GM19395 (cell line): ENCODE data around the gene KDM2A.
A peak's percentile ranks its signal among the peaks of the same experiment; 100 is the strongest.

ENCODE experiments used
- ATAC-seq: cut with Tn5 transposase; IDR thresholded peaks from one replicate; pipeline ENCODE4 v1.9.1; 2021; ENCODE audit warnings: mild to moderate bottlenecking, moderate library complexity; ENCODE audit not compliant: unreplicated experiment

Gene KDM2A

DNA sequence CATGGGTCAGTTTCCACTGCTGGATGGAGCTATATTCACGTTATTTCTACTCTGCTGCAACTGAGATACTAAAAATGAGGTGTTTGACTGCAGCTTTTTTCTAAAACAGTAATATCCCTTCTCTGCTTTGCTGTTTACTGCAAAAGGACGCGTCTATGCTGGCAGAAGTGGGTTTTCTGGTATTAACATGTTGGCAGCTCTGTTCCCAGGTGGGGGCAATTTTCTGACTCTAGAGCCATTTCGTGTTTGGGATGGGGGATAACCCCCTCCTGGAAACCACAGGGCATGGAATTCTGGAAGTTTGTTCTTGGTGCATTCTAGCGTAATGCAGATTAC lies 152.1 kb downstream of the KDM2A start:
- ATAC-seq = no peak

DNA sequence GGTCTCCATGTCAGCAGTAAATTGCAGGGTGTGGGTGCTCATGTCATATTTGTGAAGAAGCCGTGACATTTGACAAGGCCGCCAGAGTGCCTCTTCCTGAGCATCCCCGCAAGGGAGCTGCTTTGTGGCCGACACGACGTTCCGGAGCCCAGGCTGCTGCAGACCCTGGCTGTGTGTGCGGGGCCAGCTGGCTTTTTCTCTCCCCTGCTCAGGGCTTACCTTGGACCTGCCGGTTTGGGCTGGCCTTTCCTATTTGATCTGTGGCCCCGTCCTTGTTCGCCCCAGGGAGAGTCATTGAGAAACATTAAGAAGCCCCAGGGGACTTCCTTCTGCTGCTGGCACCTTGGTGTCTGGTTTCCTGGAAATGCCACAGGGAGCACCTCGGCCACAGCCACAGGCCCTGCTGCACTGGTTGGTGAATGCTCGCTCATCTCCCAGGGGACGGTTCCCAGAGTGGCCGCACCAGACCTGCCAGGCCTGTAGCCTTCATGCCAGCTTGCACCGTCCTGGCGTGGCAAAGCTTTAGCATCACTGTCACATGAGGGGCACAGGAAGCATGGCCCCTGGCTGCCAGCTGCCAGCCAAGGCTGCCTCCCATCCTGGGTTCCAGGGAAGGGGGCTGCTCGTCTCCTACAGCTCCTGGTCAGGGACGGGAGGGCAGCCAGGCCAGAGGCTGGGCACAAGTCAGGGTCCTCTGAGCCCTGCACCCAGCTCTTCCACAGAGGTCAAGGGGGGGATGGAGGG lies 152.7 kb downstream of the KDM2A start:
- no peak for ATAC-seq

- ATAC-seq = no peak
Observed at GRCh38 chr11:67272327-67273259, 153.5 kb downstream of the KDM2A start.

GRCh38 chr11:67273260-67273990 lies 154.4 kb downstream of the KDM2A start:
- ATAC-seq = no peak

DNA sequence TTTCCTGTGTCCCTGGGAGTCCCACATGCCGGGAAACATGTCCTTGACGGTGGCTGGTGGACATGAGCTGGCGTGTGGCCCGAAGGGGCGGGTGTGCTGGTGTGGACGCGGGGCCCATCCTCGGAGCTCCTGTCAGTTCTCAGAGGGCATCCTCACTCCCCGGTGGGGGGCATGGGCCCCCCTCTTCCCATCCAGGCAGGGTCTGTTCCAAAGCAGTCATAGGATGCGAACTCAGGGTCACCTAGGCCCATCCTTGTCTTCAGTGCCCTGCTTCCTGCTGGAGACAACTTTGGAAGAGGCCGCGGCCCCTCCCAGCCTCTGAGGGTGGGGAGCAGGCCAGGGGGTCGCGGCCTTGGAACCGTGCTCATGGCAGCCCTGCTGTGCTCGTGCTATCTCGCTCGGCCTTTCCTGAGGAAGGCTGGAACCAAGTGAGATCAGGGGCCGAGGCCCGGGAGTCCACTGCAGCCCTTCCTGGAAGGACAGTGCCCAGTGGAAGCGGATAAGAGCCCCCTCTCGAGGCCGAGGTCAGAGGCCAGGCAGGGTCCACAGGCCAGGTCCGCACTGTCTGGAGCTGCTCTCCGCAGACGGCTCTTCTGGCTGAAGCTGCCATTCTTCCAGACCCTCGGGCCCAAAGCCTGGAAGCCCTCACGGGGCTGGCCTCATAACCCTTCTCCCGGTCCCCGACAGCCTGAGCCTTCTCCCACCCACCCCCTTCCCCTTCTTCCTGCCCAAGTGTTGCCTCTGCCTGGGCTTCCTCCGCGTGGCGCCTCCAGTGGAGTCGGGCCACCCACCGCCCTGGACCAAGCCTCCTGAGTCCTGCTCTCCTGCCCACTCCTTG lies 155.9 kb downstream of the KDM2A start:
- no peak for ATAC-seq

DNA sequence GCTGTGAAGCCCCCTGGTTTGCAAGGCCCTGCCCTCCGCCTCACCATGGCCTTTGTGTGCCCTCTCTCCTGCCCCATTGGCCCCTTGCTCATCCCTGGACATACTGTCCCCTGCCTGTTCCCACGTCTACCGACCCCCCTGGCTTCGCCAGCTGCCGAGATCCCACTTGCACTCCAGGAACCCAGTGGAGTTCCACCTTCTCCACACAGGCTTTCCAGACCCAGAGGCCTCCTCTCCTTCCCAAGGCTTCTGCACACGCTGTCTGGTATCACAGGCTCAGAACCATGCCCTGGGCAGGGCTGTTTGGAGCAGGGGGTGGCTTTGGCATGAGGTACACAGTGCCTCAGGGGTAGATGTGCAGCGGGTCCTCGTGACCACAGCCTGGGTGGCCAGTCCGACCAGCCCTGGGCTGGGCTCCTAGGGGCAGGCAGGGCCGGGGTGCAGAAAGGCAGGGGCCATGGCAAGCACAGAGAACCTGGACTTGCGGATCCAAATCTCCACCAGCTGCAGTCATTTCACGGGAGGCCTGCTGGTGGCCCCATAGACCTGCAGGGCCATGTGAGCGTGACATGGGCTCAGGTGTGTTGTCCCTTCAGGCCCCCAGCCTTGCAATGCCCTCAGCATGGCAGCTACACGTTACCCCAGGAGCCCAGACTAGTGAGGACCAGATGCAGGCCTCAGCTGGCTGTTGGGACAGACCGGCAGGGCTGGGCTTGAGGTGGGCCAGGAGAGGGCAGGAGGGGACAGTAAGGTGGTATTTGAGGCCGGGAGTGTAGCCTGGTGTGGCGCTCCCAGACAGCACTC lies 156.7 kb downstream of the KDM2A start:
- ATAC-seq = no peak

DNA sequence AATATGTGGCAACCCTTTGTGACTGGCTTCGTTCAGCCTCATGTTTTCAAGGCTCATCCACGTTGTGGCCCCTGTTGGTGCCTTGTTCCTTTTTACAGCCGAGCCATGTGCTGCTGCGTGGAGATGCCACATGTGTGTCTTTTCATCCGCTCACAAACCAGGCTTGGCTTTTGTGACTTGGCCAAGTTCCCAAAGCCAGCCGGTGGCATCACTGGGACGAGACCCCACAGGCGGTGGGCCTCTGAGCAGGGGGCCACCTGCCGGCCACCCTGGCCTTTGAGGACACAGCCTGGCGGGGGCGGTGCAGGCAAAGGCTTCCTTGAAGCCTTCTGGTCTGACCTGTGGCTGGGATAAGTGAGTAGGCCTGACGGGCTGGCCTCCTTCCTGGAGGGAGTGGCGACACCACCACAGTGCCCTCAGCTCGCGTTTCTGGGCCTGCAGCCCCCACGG lies 157.7 kb downstream of the KDM2A start:
- peak; percentile 39 for ATAC-seq

- ATAC-seq = peak; percentile 82
Observed at GRCh38 chr11:67277231-67277961, 158.3 kb downstream of the KDM2A start.

DNA sequence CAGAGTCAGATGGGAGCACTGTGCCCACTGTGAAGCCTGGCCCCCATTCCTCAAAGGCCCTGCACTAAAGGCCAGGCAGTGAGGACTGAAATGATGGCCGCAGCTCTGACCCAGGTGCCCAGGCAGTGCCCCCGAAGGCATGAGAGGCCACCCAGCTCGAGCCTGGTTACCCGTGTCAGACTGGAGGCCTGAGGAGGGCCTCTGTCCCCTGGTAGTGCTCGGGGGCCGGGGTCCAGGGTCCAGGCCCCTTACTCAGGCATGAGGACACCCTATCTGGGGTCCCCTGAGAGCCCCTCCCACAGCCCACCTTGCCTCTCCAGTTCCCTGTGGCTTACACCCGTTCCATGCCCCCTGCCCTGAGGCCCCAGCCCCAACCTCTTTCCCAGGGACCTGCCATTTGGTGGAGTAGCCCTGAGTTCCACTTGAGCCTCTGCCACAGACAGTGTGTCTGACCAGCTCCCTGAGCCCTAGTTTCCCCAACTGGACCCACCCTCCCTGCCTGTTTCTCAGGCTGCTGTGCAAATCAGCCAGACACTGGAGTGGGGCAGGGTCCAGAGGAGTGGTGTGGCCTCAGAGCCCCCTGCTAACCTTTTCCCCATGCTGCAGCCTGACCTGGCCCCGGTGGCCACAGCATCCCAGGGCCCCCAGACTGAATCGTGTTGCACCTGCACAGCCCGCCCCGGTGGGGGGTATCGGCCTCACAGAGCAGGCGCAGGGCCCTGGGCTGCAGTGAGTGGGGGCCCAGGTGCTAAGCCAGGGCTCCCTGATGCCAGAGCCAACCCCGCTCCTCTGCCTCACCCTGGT lies 159.3 kb downstream of the KDM2A start:
- ATAC-seq = no peak

DNA sequence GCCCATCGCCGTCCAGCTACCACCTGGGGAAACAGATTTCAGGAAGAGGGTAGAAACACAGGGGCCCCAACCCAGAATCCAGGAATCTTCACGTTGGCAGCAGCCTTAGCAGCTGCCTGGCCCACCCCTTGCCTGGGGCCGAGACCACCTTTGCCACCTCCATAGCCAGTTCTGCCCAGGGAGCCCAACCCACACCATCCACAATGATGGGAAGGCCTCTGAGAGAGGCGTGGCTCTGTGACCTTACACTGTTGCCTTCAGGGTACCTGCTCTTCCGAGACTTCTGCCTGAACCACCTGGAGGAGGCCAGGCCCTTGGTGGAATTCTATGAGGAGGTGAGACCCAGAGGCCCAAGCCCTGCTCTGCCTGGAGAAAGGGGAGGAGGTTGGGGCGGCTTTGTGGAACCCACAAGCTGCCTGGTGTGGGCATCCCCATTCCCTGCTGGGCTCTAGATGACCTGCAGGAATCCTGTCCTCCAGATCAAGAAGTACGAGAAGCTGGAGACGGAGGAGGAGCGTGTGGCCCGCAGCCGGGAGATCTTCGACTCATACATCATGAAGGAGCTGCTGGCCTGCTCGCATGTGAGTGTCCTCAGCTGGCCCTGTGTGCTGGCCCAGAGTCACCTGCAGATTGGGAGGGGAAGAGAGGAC lies 160.0 kb downstream of the KDM2A start:
- ATAC-seq = no peak

DNA sequence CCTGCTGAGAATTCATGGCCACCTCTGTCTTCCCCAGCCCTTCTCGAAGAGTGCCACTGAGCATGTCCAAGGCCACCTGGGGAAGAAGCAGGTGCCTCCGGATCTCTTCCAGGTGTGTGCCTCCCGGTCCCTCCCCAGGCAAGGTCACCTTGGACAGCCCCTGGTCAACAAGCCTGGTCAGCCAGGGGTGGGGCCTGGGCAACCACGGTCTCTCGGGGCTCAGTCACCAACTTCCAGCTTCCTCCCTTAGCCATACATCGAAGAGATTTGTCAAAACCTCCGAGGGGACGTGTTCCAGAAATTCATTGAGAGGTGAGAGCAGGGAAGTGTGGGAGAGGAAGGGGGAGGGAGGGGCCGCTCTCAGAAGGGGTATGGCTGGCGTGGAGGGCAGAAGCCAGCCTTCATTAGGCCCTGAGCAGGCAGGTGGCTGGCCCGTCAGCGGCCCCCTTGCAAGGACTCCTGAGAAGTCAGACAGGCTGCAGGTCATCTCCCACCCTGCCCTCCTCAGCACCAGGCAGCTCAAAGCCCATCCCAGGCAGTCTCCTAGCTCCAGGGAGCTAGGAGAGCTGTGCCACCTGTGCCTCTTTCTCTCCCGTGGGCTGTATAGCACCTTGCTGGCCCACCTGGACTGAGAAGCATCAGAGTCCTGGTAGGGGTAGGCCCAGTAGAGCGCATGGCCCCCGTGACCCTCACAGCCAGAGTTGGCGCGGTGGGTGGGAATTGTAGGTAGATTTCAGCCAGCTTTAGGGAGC lies 160.7 kb downstream of the KDM2A start:
- ATAC-seq = no peak

DNA sequence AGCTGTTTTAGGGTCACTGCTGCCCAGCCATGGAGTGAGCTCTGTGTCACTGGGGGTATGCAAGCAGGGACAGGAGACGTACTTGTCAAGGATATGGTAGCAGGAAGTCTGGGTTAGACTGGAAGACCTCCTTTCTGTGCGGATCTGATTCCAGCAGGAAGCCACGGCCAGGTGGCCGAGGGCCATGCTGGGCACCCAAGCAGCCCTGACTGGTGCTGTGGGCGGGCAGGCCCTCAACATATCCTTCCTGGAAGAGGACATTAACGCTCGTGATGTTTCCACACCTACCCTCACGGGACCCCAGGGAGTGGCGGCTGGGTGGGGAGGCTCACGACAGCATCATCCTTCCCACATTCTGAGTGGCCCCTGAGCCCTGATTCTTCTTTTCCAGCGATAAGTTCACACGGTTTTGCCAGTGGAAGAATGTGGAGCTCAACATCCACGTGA lies 161.3 kb downstream of the KDM2A start:
- ATAC-seq = no peak

GRCh38 chr11:67280788-67281551 lies 161.9 kb downstream of the KDM2A start:
- no peak for ATAC-seq

DNA sequence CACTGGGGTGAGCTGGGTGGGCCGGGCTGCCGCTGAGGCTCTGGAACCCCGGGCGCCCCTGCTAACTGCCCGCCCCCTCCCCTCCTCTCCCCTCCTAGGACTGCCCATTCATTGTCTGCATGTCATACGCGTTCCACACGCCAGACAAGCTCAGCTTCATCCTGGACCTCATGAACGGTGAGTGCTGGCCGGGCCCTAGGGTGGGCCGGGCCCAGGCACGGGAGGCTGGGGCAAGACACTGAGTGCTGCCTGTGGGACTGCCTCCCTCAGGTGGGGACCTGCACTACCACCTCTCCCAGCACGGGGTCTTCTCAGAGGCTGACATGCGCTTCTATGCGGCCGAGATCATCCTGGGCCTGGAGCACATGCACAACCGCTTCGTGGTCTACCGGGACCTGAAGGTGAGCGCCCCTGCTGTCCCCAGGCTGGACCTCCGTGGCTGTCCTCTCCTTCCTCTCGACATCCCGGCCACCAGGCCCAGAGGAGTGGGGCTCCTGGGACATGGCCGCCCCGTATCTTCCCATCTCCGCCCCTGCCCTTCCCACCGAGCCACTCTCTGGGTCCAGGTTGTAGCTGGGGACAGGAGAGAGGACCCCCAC lies 162.6 kb downstream of the KDM2A start:
- ATAC-seq = no peak

DNA sequence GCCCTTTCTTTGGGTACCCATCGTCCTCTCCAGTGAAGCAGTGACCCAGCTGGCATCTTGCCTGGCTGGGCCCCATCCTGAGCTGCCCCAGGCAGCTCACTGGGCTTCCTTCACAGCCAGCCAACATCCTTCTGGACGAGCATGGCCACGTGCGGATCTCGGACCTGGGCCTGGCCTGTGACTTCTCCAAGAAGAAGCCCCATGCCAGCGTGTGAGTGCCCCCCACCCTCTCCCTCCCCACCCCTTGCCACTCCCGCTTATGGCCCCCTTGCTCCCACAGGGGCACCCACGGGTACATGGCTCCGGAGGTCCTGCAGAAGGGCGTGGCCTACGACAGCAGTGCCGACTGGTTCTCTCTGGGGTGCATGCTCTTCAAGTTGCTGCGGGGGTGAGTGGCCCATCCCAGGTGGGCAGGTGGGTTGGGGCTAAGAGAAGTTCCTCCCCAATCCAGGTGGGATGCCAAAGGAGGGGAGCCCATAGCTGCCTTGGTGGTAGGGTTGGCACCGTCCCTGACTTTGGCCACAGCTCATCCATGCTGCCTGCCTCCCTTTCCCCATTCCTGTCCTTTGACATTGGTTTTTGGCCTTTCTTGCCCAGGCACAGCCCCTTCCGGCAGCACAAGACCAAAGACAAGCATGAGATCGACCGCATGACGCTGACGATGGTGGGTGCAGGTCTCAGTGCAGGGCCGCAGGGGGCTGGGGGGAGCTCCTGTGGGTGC lies 163.3 kb downstream of the KDM2A start:
- no peak for ATAC-seq
